ENCODE measurements around the gene GPR137. TPM values are rescaled to one million over a fixed set of nuclear protein-coding genes. Genes with fewer than 3 reads are reported as not detected.
A peak's percentile ranks its signal among the peaks of the same experiment; 100 is the strongest.

Gene GPR137
- total and polyA plus RNA-seq, 9 of the 15 experiments (the other 6 are each of a cell fraction or from before 2014, with no cell fraction given): 0.32 to 26.7 (median 10.7) TPM

GRCh38 chr11:64327375-64327774, 41.7 kb downstream of the GPR137 start:
- CTCF ChIA-PET (ENCODE audit: low intra/inter-chr PET ratio): no interaction called here
- FAIRE-seq (no peak), ATAC-seq (no peak), DNase-seq (ENCODE audit: extremely low read depth in 1 of 4, low spot score in 3 of 4) (no peak)
- Histone ChIP-seq H2AFZ (ENCODE audit: low read depth, low read length) (no peak overlapping the region), H3K36me3 (ENCODE audit: control insufficient read depth, insufficient read depth, low read length) (peaks cover 5% of the 10 kb centered on the region; the same call in 2 of the 3 replicates), H3K79me2 (ENCODE audit: control insufficient read depth, insufficient read depth, low read length) (no peaks in the 10 kb centered on the region), H3K27ac (ENCODE audit: extremely low read depth, low read depth, low read length) (no peak overlapping the region), H3K4me3 (no peak overlapping the region), H3K4me2 (ENCODE audit: insufficient read depth, low read length) (no peak overlapping the region), H3K9me3 (replicated peaks; ENCODE audit: control insufficient read depth, insufficient read depth, low read depth, low read length) (no peaks in the 10 kb centered on the region; the same call in 1 of the 2 replicates), H3K9ac (ENCODE audit: insufficient read depth in 1 of 2, low read depth in 2 of 2, low read length in 2 of 2) (no peak overlapping the region), H4K20me1 (replicated peaks; ENCODE audit: control insufficient read depth, insufficient read depth, low read length) (no peaks in the 10 kb centered on the region), H3K27me3 (ENCODE audit: control insufficient read depth in 2 of 2, insufficient read depth in 2 of 2, low read length in 2 of 2) (no peaks in the 10 kb centered on the region), H3K4me1 (replicated peaks in 1 of 2; ENCODE audit: control insufficient read depth in 2 of 2, insufficient read depth in 2 of 2, low read length in 2 of 2) (peaks cover 18 to 44% of the 10 kb centered on the region in 2 experiments), H3K9me1 (ENCODE audit: control insufficient read depth, insufficient read depth, low read length) (no peaks in the 10 kb centered on the region)
- no TSS peak for BruUV-seq (replicated peaks)
- POLR2A ChIA-PET: interaction anchor here (1.5 kb wide), 1 partner anchor 10 kb away, joined by 6 read pairs; the partner anchor contains the start of genes PRDX5 and TRMT112
- in situ Hi-C loops (cut with MboI): no loop called here
- intact Hi-C loops (cut with micrococcal nuclease): no loop called here
- 15% methylated on average over 2 of the region's 2 CpGs for WGBS (ENCODE audit: insufficient coverage, low coverage, missing lambda C conversion rate)
- 0 out of 2 replicates have a peak, but pooled peaks have one; percentile 28 for TF ChIP-seq RAD51 (IDR thresholded peaks at IDR 0.05; ENCODE audit: borderline replicate concordance, low read depth)
- TF ChIP-seq SMARCA5 (IDR thresholded peaks at IDR 0.05): peak; percentile 91
- TF ChIP-seq CBX3 (IDR thresholded peaks at IDR 0.05; ENCODE audit: borderline replicate concordance in 1 of 2, low read length in 2 of 2): peak in 1 of 2 experiments; percentile 87; a peak in 2 of 3 replicates
- TF ChIP-seq NFYB (IDR thresholded peaks at IDR 0.05; ENCODE audit: extremely low read depth, insufficient read length): peak; percentile 32
- 0 out of 4 replicates have a peak, but pooled peaks of 1 of the 2 experiments have one; percentile 48 for TF ChIP-seq RCOR1 (IDR thresholded peaks at IDR 0.05; ENCODE audit: borderline replicate concordance in 1 of 2, low read depth in 2 of 2, low read length in 2 of 2)
- peak; percentile 71 for TF ChIP-seq PKNOX1 (IDR thresholded peaks at IDR 0.05)
- peak; percentile 35 for TF ChIP-seq USF1 (CRISPR knock-in tag; IDR thresholded peaks at IDR 0.05)
- TF ChIP-seq MTA3 (IDR thresholded peaks at IDR 0.05; ENCODE audit: borderline replicate concordance): no peak
- TF ChIP-seq BCOR (IDR thresholded peaks at IDR 0.05): peak; percentile 87
- no peak for TF ChIP-seq CLOCK (CRISPR knock-in tag; IDR thresholded peaks at IDR 0.05; ENCODE audit: borderline replicate concordance)
- no peak for TF ChIP-seq SIN3B (IDR thresholded peaks at IDR 0.05; ENCODE audit: low read depth)
- no peak for TF ChIP-seq SMARCA4 (IDR thresholded peaks at IDR 0.05)
- TF ChIP-seq TRIM24 (IDR thresholded peaks at IDR 0.05): 0 out of 4 replicates have a peak, but pooled peaks of 1 of the 2 experiments have one; percentile 12
- TF ChIP-seq RBM25 (IDR thresholded peaks at IDR 0.05; ENCODE audit: low read depth, low read length, severe bottlenecking): peak; percentile 91
- TF ChIP-seq TGIF2 (CRISPR knock-in tag; IDR thresholded peaks at IDR 0.05): no peak
- peak; percentile 96 for TF ChIP-seq HLTF (IDR thresholded peaks at IDR 0.05)
